ENCODE measurements around the gene AGAP9.
"Not testable (repeated sequence)": the region's sequence is repeated elsewhere in the genome, so short reads cannot be mapped to it uniquely, and the experiment has no call there.

AGAP9 gene

GRCh38 chr10:47462577-47463358 is 60.7 kb downstream of the AGAP9 start:
- intact Hi-C loops (cut with DNase I); DNase-seq: not testable (repeated sequence)

- DNase-seq = peak in 13 of 42 donors; percentile 23 to 69 (median 36)
- intact Hi-C loops (cut with DNase I) = not testable (repeated sequence)
These were observed 62.2 kb downstream of the AGAP9 start for GRCh38 chr10:47461261-47461687.

DNA sequence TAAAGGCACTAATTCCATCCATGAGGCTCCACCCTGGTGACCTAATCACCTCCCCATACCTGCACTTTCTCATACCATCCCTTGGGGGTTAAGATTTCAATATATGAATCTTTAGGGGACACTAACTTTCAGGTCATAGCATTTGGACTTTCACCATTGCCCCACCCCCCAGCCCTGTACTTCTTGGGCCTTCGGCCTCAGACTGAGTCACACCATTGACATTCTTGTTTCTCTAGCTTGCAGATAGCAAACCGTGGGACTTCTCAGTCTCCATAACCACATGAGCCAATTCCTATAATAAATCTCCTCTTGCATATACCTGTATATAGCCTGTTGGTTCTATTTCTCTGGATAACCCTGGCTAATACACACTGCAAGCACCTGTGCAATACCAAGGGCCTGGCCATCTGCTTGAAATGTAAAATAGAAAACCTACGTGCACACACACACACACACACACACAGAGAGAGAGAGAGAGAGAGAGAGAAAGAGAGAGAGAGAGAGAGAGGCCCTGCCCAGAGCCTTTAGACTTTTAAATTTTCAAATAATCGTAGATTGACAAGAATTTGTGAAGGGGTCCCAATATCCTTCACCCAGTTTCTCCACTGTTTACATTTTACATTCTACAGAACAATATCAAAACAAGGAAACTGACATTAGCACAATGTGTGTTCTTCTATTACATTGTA is 64.8 kb downstream of the AGAP9 start:
- intact Hi-C loops (cut with DNase I) = no loop called here
- DNase-seq = no peak

DNA sequence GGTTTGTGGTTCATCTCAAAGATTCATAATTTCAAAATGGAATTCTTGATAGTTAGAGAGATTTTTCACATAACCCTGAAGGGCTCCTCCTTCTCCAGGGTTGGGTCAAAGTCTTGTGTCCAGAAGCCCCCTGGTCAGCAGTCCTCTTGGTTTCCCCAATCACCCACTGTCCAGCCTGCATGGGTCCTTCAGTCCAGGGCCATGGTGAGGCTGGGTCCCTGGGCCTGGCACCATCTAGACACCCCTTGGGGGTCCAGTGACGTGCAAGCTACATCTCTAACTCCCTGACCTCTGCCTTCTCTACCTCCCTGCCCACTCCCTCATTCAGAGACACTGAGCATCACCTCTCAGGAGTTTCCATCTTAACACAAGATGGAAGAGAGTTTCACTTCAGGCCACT is 65.6 kb downstream of the AGAP9 start:
- intact Hi-C loops (cut with DNase I) = no loop called here
- peak in 1 of 42 donors; percentile 36 for DNase-seq

DNA sequence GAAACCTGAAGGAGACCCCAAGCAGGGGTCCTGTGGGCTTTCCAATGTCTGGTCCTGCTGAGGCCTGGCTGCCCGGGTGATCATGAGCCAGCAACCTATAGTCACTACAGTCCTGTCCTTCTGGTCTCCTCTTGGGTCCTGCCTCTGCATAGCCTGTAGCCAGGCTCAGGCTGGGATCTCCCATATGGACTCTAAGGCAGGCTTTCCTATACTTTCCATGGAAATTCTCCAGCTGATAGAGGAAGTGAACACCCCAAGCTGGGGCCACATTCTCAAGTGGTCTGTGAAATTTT is 66.0 kb downstream of the AGAP9 start:
- DNase-seq = no peak
- intact Hi-C loops (cut with DNase I) = no loop called here

DNA sequence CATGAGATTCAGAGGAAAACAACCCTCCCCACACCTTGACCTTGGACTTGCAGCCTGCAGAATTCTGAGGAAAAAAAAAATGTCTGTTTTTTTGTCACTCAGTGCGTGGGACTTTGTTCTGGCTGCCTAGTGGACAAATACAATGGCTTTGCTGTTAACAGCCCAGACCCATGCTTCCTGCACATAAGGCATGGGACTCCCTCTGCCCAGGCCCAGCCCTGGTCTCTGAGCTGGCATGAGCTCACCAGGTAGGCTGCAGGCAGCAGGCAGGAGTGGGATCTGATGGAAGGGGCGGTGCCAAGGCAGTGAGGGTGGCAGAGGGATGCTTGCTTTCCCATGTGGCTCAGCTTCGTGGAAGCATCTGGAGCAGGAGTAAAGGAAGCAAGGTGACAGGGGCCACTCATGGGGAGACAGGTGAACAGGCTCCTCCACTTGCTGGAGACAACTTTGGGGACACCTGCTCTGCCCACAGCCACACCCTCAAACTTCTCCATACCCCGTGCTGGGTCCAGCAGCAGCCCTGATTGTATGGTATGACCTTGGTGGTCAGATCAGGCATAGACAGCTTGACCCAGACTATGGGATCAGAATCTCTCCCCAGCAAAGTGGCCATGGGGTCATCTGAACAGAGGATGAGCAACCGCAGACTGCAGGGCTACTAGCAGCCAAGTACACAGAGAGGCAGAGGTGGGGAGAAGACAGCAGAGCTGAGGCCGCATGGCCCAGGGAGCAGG is 66.5 kb downstream of the AGAP9 start:
- intact Hi-C loops (cut with DNase I) = no loop called here
- peak in 3 of 42 donors; percentile 19 to 40 (median 22) for DNase-seq

DNA sequence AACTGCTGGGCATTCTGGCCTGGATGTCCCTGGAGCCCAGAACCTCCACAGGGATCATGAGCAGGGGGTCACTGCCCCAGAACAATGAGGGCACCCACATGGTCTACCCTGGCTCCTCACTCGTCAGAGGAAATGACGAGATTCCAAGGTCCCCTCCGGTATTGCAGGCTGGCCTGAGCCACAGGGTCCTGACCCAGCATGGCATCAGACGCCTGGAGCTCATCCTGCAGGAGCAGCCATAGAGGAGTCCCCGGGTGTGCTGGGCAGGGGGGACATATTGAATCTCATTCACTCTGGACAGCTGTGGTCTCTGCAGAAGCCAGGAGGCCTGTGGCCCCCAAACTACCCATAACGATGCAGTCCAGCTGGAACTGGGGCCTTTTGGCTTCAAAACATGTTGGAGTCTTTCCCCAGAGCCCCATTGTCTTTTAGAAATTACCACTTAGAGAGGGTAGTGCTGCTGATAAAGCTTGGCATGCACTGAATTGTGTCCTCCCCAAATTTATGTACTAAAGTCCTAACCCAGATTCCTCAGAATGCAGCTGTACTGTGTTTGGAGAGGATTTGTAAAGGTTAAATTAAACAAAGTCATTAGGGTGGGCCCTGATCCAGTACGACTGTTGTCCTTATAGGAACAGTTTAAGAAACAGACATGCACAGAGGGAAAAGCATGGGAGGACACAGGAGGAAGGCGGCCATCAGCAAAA is 67.2 kb downstream of the AGAP9 start:
- intact Hi-C loops (cut with DNase I) = no loop called here
- DNase-seq = peak in 1 of 42 donors; percentile 40

- DNase-seq = peak in 1 of 42 donors; percentile 40
- intact Hi-C loops (cut with DNase I) = not testable (repeated sequence)
These were observed 67.9 kb downstream of the AGAP9 start for GRCh38 chr10:47455350-47456078.

DNA sequence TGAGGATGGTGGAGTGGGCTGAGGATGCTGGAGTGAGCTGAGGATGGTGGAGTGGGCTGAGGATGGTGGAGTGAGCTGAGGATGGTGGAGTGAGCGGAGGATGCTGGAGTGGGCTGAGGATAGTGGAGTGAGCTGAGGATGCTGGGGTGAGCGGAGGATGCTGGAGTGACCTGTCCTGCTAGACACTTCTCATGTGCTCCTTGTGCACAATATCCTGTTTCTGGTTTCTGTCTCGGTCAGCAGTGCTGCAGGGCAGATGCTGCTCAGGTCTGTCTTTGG is 68.7 kb downstream of the AGAP9 start:
- DNase-seq = no peak
- intact Hi-C loops (cut with DNase I) = no loop called here

GRCh38 chr10:47454008-47454779 is 69.2 kb downstream of the AGAP9 start:
- intact Hi-C loops (cut with DNase I) = no loop called here
- DNase-seq = peak in 1 of 42 donors; percentile 34

DNA sequence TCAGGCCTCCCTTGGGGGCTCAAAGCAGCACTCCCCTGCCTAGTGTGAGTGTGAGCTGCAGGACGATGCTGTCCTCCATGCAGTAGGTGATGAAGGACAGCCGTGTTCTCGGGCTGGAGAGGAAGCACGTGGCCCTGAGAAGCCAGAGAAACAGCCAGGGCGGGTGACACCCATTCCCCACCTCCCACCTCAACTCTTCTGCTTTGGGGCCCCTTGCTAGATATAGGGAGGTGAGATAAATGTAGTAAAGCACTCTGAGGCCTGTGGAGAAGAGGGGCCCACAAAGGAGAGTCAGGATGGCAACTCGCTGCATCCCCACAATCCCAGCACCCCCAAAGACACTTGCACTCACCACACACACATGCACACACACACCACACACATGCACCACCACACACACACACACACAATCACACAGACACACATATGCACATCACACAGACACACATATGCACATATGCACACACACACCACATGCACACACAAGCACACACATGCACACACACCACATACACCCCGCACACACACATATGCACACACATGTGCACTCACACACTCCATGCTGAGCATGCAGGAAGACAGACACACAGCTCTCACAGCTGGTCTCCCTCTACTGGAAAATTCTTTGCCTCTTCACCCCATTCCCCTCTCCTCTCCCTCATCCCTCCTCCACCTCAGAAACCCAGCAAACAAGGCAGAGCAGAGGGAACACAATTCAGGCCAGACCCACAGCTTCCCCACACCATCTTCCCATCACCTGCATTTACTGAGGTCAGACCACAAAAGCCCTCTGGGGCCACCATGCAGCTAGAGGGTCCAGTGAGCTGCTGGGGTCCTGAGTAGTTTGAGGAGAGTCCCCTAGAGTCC is 70.1 kb downstream of the AGAP9 start:
- intact Hi-C loops (cut with DNase I) = no loop called here
- no peak for DNase-seq

DNA sequence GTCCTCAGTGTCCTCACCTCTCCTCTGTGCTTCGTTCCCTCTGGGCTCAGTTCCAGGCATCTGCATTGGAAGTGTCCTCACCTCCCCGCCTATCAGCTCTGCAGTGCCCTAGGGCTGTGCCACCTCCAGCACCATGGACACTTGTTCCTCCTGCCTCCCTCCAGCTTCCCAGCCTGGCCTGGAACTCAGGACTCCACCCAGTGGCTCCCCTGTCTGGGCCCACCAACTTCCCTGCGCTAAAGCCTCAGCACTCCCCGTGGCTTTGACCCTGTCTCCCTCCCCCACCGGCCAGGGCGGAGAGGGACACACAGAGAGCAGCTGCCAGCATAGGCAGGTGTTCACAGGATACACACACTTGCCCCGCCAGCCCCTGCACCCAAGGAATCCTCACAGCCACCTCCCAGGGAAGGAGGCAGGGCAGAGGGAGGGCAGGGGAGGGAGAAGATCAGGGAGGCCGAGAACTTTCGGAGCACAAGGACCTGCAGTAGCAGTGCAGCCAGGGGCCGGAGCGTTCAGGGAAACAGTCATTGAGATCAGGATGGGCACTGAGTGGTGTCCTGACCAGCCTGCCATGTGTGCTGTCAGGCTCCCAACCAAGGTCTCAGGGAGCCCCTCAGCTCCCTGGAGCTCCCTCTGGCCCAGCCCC is 70.8 kb downstream of the AGAP9 start:
- intact Hi-C loops (cut with DNase I) = no loop called here
- DNase-seq = peak in 1 of 42 donors; percentile 39

GRCh38 chr10:47451998-47452494 is 71.4 kb downstream of the AGAP9 start:
- intact Hi-C loops (cut with DNase I) = no loop called here
- DNase-seq = peak in 1 of 42 donors; percentile 38

All from head of caudate nucleus (tissue), 42 donors.